Effector CD8-positive, alpha-beta T cell (primary cell): ENCODE results near the gene TMEM129.

Experiments
- DNase-seq: peaks from one replicate; lab custom pipeline; 2025; lab: John Stamatoyannopoulos, UW

TMEM129 gene

DNA sequence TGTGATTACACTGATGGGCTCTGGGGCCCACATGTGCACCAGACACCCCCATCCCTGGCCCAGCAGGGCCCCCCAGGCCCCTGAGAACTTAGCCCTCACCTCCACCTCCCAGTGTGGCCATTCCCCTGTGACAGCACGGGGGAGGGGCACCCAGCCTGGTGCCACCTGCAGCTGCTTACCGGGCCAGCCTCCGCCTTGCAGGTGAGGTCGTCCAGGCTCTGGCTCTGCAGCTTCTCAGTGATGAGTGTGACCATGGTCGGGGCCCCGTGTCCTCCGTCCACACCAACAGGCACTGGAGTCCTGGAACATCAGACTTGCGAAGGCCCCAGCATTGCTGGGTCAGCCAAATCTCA lies 52.7 kb downstream of the TMEM129 start:
- DNase-seq: no peak

DNA sequence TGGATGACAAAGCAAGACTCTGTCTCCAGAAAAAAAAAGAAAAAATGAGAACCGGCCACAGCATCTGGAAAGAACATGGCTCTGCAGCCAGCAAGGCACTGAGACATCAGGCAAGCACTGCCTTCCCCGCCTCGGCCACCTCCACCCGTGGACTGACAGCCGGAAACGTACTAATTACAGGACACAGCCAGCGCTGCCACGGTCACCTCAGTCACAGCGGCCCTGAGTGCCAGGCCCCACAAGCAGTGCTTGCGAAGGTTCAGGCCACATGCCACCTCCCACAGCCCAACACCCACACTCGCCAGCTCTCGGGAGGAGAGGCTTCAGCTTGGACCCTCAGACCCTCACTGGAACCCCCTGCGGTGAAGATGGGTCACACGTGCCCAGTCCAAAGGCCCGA lies 53.9 kb downstream of the TMEM129 start:
- no peak for DNase-seq

DNA sequence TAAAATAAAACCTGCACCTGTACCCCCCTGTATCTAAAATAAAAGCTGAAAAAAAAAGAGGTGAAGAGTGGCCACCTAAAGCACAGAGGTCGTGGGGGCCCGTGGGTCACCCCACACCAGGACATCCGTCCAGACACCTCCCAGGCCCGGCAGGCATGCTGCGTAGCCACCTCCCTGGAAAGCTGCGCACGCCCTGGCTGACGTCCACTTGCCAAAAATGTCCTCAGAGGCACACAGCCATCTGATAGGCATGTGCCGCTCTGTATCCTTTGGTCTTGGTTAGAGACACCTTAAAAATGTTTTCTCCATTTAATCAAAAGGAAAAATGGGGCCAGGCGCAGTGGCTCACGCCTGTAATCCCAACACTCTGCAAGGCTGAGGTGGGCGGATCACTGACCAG lies 54.7 kb downstream of the TMEM129 start:
- DNase-seq: no peak
